H1 (cell line): ENCODE results near the gene TMEM165. TPM values are rescaled to one million over a fixed set of nuclear protein-coding genes. Genes with fewer than 3 reads are reported as not detected.

Source experiments
- BCL11A ChIP-seq, 2 experiments: IDR thresholded peaks; one replicate each; pipeline ENCODE4 v1.6.1; 2011; ENCODE audit warnings: low read depth in 2 of 2, low read length in 2 of 2, mild to moderate bottlenecking in 2 of 2
- CEBPB ChIP-seq: IDR thresholded peaks from 2 replicates; pipeline ENCODE4 v1.6.1; 2012; ENCODE audit warnings: low read depth, low read length
- CHD7 ChIP-seq: fragments of 300-600 bp; sonication (generic); IDR thresholded peaks from 2 replicates; pipeline ENCODE4 v1.7.1; 2012; ENCODE audit warnings: low read length, moderate library complexity, mild to moderate bottlenecking, inconsistent platforms; ENCODE audit not compliant: insufficient replicate concordance
- GABPA ChIP-seq: IDR thresholded peaks from 2 replicates; pipeline ENCODE4 v1.6.1; 2011; ENCODE audit warnings: mild to moderate bottlenecking, low read length, moderate library complexity, borderline replicate concordance; ENCODE audit not compliant: insufficient read depth
- GTF2F1 ChIP-seq: IDR thresholded peaks from 2 replicates; pipeline ENCODE4 v1.6.1; 2012; ENCODE audit warnings: low read depth, low read length, improper control_type of control experiment, borderline replicate concordance
- JUN ChIP-seq: IDR thresholded peaks from 2 replicates; pipeline ENCODE4 v1.6.1; 2011; ENCODE audit warnings: low read depth, mild to moderate bottlenecking, improper control_type of control experiment, low read length
- RFX5 ChIP-seq: IDR thresholded peaks from 2 replicates; pipeline ENCODE4 v1.6.1; 2011; ENCODE audit warnings: low read depth, low read length, improper control_type of control experiment, borderline replicate concordance
- SIX5 ChIP-seq: IDR thresholded peaks from 2 replicates; pipeline ENCODE4 v1.6.1; 2011; ENCODE audit warnings: mild to moderate bottlenecking, low read depth, low read length
- SP1 ChIP-seq: IDR thresholded peaks from 2 replicates; pipeline ENCODE4 v1.6.1; 2011; ENCODE audit warnings: low read depth, low read length
- SP2 ChIP-seq: IDR thresholded peaks from 2 replicates; pipeline ENCODE4 v1.6.1; 2012; ENCODE audit warnings: mild to moderate bottlenecking, low read length, inconsistent platforms
- SRF ChIP-seq: IDR thresholded peaks from 2 replicates; pipeline ENCODE4 v1.6.1; 2011; ENCODE audit warnings: mild to moderate bottlenecking, low read depth, low read length, moderate library complexity
- TAF1 ChIP-seq: IDR thresholded peaks from 2 replicates; pipeline ENCODE4 v1.6.1; 2011; ENCODE audit warnings: mild to moderate bottlenecking, low read depth, low read length
- ZNF274 ChIP-seq: IDR thresholded peaks from 2 replicates; pipeline ENCODE4 v1.7.0; 2012; ENCODE audit warnings: low read length, borderline replicate concordance; ENCODE audit errors: extremely low read depth
- polyA plus RNA-seq, 7 experiments: library from polyadenylated mRNA; depleted of rRNA in 3 of 7; stranded (reverse) in 5 of 7; unstranded in 2 of 7; fragments of >200 nt in 5 of 7; fragments of 200-250 nt in 2 of 7; gene quantifications; 1 replicate in 5 of 7; 2 replicates in 1 of 7; 4 replicates in 1 of 7; pipeline versions ENCODE4 v1.2.1 to v1.2.3, GENCODE V29; 2011 to 2013; ENCODE audit warnings: missing spikeins in 2 of 7, mixed read lengths in 2 of 7
- total RNA-seq: library from RNA; stranded (reverse); fragmentation: NEBNext Ultra II Directional; extraction: Animal tissue kit (Norgen Biotek cat#: 25700); gene quantifications from 2 replicates; pipeline ENCODE4 v1.2.1, GENCODE V29; 2021

TMEM165 gene
- total and polyA plus RNA-seq, 2 of the 8 experiments (the other 6 are each of a cell fraction or from before 2014, with no cell fraction given) = 85.5 to 125 TPM

GRCh38 chr4:55356991-55357461 lies 38.7 kb upstream of the TMEM165 start (continued):
- no peak for TF ChIP-seq CHD7
- TF ChIP-seq SIX5 = no peak
- TF ChIP-seq RFX5 = no peak
- no peak for TF ChIP-seq ZNF274
- no peak for TF ChIP-seq TAF1
- no peak for TF ChIP-seq CEBPB
- TF ChIP-seq GABPA = no peak
- no peak for TF ChIP-seq JUN
- TF ChIP-seq GTF2F1 = no peak
- no peak for TF ChIP-seq SP2
- TF ChIP-seq SP1 = no peak
- no peak for TF ChIP-seq BCL11A (IDR thresholded peaks at IDR 0.05; ENCODE audit: low read depth in 2 of 2, low read length in 2 of 2)
- no peak for TF ChIP-seq SRF
